GM19467 (cell line): ENCODE data around the gene ZFAND5.

Experiments
- ATAC-seq: cut with Tn5 transposase; IDR thresholded peaks from one replicate; pipeline ENCODE4 v1.9.1; 2021; ENCODE audit warnings: mild to moderate bottlenecking, moderate library complexity; ENCODE audit not compliant: unreplicated experiment

Gene ZFAND5

GRCh38 chr9:72363236-72363635 is 1.8 kb downstream of the ZFAND5 start:
- ATAC-seq = no peak

DNA sequence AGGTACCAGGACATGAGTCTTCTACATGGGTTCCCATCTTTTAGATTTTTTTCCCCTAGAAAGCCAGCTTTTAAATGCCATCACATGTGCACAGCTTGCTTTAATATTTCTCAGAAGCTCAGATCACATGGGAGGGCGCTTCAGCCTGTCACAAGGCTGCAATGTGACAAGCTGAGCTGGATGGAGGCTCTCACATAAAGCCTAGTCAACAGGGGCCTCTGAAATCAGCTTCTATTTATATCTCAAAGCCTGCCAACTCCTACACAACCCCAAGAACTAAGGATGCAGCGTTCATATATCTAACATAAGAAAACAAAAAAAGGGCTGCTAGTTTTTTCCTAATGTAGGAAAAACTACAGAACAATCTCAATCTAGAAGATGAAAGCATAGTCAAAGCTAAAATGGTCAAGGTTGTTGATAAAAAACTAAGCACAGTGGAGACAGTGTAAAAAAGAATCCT is 2.3 kb downstream of the ZFAND5 start:
- ATAC-seq = no peak

- ATAC-seq = no peak
Observed at GRCh38 chr9:72362118-72362531, 2.9 kb downstream of the ZFAND5 start.

GRCh38 chr9:72361217-72361616 is 3.8 kb downstream of the ZFAND5 start:
- no peak for ATAC-seq

DNA sequence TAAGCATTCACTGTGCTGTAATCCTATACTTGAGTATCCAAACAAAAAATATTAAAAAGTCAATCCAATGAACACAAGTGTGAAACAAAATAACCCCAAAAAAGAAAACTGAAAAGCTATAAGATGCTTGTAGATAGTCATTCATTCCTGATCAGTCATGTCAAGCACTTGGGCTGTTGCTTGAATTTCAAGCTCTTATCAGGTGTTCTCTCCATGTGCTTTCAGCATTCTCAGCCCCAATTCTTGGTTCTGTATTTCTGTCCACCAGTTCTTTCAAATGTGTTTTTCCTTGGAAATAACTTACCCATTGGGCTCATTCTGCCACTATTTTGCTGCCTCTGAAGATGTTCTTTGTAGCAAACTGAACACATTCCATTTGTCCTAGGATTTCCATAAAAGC is 4.7 kb downstream of the ZFAND5 start:
- no peak for ATAC-seq

GRCh38 chr9:72356041-72356582 is 8.9 kb downstream of the ZFAND5 start:
- ATAC-seq = no peak

DNA sequence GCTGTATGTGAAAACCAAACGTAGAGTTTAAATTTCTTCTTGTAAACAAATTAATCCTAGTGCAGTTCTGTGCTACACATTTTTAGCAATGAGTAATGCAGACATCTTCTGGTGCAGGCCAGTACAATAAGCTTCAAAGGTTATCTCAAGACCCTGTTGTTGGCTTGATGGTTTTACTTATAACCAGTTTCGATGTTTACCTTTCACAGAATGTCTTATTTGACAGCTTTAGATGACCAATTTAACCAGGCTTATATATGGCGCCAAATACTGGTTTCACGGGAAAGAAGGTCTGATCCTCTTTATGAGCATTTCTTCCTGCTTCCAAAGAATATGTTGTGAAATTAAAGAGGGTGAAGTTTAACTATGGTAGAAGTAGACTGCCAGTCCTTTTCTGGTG is 9.9 kb downstream of the ZFAND5 start:
- no peak for ATAC-seq

DNA sequence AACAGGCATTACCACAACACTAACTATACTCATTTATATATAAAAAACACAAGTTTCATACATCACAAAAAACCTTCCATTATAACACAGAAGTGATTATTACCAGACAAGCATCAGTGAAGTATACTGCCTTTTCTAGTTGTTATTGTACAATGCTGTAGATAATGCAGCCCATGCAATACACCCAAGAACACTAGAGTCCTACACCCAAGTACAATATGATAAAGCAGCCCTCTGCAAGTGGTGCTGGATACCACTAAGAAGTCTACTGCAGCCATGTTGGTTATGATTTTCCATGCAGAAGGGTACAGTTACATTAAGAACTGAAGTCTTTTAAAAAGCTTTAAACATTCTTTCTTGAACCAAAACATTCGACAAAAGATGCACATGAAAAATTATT is 10.3 kb downstream of the ZFAND5 start:
- no peak for ATAC-seq

DNA sequence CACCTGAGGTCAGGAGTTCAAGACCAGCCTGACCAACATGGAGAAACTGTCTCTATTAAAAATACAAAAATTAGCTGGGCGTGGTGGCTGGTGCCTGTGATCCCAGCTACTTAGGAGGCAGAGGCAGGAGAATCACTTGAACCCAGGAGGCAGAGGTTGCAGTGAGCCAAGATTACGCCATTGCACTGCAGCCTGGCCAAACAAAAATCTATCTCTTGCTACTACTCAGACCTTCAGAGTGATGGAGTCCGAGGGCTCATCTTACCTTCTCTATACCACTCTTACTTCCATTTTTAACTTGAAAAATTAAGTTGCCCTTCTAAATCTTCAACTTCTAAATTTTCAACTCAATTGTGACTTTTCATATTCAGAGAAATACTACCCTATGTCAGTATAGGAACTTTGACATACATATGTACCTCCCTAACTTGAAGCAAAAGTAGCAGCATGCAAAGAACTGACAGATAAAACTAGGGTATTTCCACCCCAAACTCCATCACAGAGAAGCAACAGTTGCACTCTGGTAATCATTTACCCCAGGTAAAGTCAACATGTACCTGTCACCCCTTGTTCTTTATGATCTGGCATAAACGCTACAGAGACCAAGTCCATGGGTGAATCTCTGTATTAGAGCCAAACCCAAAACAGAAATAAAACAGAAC is 11.4 kb downstream of the ZFAND5 start:
- ATAC-seq = no peak

DNA sequence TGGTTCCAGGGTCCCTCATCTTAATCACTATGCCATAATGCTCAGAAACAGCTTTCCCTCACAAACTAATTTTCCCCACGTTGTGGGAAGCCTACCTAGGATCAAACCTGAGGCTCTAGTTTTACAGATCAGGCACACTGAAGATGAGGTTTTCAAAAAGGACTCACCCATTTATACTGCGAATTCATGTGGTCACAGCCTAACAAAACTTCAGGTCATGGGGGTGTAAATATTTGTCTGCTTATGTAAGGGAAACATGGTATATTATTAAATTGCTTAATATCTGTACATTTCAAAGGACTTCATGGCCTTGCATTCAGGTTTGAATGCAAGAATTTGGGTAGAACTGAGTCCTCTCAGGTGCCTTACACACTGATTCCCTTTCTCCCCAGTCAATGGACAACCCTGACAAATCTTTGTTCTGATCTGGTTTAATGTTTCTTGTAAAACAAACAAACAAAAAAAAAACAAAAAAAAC is 12.1 kb downstream of the ZFAND5 start:
- no peak for ATAC-seq

DNA sequence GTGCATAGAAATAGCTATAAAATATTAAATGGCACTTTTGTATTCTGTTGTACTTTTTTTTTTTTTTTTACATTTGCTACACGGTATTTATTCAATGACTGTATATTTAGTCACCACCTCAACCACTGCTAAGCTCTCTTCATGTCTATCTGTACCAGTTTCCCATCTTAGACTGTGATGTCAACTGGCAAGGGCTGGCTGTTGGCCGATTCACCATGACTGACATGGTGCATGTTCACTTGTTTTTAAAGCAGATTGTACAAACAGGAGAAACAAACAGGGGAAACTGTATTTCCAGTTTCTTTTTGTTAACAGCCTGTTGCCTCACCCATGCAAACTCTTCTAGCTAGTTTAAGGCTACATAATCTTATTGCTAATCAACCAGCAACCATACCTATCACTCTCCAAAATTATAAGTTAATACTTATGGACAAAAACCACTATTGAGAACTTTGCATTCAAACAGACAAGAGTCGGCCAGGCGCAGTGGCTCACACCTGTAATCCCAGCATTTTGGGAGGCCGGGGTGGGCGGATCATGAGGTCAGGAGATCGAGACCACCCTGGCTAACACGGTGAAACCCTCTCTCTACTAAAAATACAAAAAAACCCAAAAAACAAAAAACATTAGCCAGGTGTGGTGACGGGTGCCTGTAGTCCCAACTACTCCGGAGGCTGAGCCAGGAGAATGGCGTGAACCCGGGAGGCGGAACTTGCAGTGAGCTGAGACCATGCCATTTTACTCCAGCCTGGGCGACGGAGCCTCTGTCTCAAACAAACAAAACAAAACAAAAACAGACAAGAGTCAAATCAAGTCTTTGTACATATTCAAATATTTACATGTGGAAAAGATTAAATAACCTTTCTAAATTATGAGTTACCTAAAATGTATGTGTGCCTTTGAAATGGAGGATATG is 13.2 kb downstream of the ZFAND5 start:
- ATAC-seq = no peak

DNA sequence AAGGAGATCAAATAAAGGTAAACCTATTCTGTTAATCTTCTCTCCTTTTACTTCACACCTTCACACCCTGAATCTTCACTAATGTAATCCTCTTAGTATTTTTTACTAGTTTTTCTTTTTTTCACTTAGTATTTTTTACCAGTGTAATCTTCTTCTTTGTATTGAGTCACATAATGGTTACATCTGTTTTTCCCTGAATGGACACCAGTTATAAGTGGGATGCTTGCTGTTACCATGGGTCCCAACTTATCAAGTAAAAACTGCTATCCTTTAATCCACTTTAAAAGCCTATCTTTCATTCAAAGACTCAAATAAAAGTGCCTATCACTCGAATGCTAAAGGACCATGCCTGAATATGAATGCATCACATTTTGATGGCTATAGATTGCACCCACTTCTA is 15.1 kb downstream of the ZFAND5 start:
- no peak for ATAC-seq

GRCh38 chr9:72349240-72349639 is 15.8 kb downstream of the ZFAND5 start:
- ATAC-seq = no peak

DNA sequence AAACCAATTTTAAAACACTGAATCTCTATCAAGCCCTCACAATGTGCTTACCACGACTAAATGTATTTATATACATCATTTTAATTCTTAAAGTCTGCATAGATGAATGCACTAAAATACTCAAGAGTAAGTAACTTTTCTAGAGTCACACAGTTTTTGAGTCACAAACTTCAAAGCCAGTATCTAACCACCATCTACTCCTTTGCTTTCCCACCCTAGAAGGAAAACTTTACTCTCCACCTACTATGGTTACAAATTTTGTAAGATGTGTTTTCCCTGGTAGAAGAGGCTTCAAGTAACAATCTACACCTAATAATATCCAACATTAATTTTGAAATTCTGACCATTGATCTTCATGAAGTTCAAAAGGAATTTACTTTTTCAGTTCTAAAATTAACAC is 18.7 kb downstream of the ZFAND5 start:
- ATAC-seq = no peak

DNA sequence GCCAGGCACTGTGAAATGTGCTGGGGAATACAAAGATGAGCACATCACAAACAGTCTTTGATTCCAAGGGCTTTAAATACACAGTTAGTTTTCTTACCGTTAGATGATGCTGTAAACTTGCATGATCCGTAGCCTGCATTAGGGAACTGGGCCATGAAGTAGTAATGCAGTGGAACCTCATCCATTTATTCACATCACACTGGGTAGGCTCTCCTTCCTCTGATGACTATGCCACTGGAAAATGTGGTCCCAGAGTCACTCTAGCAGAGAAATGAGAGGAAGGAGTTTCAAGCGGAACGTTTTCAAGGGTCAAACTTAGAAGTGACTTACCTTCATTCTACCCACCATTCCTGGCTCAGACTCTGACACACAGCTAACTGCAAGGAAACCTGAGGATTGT is 26.4 kb downstream of the ZFAND5 start:
- ATAC-seq = no peak

DNA sequence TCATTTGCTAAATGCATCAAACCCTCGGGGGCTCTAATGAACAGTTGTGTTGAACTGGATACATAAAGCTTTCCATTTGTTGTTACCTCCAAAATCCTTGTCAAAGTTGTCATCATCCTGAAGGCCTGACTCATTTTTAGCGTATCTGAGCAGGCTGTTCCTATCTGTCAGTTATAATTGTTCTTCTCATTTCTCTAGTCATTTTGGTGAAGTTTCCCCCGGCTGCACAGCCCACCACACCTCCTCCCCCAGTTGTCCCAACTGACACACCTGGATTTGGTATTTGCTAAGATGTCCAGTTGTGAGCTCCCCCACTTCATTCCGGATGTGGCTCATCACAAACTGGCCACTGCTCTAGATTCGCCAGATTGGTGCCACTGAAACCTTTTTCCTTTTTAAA is 27.7 kb downstream of the ZFAND5 start:
- no peak for ATAC-seq

GRCh38 chr9:72334658-72335337 is 30.2 kb downstream of the ZFAND5 start:
- no peak for ATAC-seq

- no peak for ATAC-seq
Observed at GRCh38 chr9:72333709-72334108, 31.3 kb downstream of the ZFAND5 start.

- no peak for ATAC-seq
Observed at GRCh38 chr9:72333197-72333596, 31.8 kb downstream of the ZFAND5 start.

GRCh38 chr9:72332351-72332750 is 32.7 kb downstream of the ZFAND5 start:
- ATAC-seq = no peak

GRCh38 chr9:72327631-72328030 is 37.4 kb downstream of the ZFAND5 start:
- no peak for ATAC-seq
